COLO829 (cell line): ENCODE measurements around the gene TM4SF18.
"Not testable (repeated sequence)": the region's sequence is repeated elsewhere in the genome, so short reads cannot be mapped to it uniquely, and the experiment has no call there.

ENCODE experiments used
- DNase-seq: peaks from one replicate; pipeline ENCODE4 v3.0.0; 2012; ENCODE audit warnings: low spot score

The TM4SF18 gene, protein sequence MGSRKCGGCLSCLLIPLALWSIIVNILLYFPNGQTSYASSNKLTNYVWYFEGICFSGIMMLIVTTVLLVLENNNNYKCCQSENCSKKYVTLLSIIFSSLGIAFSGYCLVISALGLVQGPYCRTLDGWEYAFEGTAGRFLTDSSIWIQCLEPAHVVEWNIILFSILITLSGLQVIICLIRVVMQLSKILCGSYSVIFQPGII

DNA sequence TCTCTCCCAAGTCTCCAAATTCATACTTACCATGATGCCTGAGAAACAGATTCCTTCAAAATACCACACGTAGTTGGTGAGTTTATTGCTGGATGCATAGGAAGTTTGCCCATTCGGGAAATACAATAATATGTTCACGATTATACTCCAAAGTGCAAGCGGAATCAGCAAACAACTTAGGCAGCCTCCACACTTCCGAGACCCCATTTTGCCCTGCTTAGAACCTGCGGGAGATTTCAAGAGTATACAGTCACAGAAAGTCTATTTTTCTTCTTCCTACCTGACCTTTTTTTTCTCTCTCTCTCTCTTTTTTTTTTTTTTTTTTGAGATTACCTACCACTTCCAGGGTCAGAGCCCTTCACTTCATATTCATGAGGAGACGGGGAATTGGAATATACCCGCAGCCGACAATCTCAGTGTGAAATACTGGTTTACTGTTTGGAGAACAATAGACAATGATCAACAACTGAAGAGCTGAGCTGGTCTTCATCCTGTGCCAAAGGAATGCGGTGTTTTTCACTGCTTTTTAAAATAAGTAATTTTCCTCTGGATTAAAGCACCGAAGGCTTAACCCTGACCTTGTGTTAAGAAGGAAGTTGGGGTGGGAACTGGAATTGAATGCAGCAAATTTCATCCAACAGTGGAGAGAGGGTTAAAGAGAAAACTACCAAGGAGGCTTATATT, at the start of gene TM4SF18:
Gene TM4SF18 (minus strand): TSS at position 461 of the 684 bp plus-strand sequence. CDS start 254 bp downstream, at position 207.
- DNase-seq: peak; percentile 63

DNA sequence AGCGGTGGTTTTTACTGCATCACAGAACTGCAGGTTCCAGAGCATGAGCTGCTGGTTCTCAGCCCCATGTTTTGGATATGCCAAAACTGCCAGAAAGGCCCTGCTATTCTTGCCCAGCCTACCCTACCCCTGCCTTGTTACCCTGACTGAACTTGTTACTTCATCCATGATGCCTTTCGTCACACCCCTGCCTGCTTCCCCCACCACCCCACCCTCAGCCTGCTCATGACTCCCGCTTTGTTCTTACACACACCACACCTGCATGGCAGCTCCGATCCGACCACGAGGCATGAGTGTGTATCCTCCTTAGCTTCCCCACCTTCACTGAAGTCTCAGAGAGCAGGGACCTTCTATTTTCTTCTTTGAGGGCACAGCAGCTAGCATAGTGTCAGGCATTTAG, 49.1 kb upstream of the TM4SF18 start:
- no peak for DNase-seq

DNA sequence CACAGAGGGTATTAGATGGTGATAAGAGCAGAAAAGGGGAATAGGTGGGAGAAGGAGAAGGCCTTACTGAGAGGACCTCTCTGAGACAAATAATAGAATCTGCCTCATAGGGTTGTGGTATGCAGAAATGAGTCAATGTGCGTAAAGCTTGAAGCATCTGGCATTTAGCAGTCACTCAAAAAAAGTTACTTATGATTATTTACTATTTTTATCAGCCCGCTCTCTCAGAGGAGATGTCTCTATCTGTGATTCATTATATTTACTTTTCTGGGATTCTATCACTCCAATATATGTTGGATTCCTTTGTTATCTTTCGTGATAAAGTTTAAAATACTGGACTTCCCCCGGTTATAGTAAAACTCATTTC, 48.6 kb upstream of the TM4SF18 start:
- DNase-seq: no peak

DNA sequence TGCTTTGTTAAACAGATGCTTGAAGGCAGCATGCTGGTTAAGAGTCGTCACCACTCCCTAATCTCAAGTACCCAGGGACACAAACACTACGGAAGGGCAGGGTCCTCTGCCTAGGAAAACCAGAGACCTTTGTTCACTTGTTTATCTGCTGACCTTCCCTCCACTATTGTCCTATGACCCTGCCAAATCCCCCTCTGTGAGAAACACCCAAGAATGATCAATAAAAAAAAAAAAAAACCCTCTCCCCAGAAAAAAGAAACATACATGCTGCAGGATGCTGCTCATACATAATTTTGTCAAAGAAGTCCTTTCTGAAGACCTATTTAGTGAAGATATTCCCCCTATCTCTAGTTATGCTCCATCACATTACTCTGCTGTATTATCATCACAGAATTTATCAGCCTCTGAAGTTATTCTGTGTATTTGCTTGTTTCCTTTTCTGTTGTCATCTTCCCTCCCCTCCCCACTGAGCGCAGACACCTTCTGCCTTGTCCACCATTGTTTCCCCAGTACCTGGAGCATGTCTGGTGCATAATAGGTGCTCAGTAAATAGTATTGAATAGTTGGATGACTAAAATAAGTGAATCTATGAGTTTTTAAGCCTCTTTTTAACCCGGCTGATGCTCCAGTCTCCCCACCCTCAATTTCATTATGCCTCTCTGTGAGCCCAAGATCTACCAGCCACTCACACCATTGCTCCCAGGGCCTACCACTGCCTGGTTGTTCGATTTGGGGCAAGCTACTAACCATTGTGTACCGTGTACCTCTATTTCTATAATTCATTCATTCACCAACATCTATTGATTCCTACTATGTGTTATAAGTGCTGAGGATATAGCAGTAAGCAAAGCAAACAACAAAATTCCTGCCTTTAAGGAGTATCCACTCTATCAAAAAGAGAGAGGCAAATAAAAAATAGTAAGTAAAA, 48.0 kb upstream of the TM4SF18 start:
- DNase-seq: no peak

DNA sequence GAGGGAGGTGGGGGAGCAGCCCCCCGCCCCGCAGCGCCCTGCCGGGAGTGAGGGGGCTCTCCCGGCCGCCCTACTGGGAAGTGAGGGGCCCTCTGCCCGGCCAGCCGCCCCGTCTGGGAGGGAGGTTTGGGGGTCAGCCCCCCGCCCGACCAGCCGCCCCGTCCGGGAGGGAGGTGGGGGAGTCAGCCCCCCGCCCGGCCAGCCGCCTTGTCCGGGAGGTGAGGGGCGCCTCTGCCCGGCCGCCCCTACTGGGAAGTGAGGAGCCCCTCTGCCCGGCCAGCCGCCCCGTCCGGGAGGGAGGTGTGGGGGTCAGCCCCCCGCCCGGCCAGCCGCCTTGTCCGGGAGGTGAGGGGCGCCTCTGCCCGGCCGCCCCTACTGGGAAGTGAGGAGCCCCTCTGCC, 46.8 kb upstream of the TM4SF18 start:
- not testable (repeated sequence) for DNase-seq

GRCh38 chr3:149378478-149379309, 45.3 kb upstream of the TM4SF18 start:
- no peak for DNase-seq

DNA sequence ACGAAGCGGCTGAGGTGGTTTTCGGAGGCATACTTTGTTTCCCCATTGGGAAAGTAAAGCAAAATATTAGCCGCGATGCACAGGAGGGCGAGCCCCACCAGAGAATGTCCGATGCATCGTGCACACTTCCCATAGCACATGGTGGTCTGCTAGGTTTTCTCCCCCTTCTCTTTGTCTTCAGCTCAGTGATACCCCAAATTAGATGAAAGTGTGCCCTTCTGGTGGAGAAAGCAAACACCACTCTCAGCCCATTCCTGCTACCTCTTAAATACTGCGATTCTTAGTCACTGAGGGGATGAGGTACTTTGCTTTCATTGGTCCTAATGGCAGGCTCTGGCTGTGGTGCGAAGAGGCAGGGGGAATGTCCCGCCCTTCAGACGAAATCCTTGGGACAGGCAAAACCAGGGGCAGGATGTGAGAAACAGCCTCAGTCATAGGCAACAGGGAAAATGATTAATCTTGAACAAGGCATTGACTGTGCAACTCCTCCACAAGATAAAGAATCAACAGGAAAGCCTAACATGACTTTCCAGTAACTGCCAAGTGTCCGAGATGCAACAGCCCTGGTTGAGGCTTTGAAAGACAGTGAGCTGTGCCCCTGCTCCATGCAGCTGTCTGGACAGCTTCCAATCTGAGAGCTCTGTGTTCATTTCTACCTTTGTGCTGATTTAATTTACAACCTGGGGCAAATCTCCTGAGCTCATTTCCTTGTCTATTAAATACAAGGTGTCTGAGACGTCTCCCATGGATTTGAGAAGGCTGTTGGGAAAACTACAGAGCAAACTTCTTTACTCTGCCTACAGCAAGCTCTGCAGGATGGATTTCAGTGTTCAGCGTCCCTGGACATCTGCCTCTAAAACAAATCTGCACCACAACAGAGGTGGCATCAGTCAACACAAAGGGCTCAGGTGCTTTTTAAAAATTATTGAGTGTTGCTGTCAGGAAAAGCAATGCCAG, 44.2 kb upstream of the TM4SF18 start, which contains the start of gene TM4SF1:
Gene TM4SF1 (minus strand): TSS at position 242 of the 957 bp plus-strand sequence. CDS start 102 bp downstream, at position 140.
- DNase-seq: peak; percentile 77

DNA sequence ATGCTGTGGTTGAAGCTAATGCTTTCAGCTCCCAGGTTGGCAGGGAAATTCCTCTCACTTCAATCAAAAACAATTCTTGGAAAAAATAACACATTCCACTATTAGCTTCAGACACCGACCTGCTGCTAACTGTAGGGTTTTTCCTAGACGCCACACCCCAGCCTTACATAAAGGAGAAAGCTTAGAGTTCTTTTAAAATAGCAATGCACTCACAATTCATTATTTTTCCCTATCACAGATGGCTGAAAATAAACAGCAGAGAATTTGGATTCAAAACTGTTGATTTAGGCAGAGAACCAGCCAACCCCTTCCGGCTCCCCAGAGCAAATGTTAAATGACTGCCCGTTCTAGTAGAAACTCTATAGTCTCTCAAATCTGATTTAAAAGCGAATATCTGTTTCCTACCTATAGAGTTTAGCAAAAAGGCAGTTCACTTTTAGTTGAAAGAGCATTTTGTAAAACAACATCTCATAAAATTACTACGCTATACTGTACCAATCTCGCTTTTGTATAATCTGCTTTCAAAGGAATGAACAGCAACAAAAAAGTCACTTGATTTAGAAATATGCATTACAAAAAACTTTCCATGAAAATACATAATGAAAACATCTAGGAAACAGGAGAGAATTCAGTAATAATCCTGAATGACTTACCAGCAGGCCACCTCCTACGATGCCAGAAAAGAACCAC, 43.4 kb upstream of the TM4SF18 start:
- DNase-seq: no peak

- no peak for DNase-seq
Measured at GRCh38 chr3:149375501-149376196, 42.2 kb upstream of the TM4SF18 start.

DNA sequence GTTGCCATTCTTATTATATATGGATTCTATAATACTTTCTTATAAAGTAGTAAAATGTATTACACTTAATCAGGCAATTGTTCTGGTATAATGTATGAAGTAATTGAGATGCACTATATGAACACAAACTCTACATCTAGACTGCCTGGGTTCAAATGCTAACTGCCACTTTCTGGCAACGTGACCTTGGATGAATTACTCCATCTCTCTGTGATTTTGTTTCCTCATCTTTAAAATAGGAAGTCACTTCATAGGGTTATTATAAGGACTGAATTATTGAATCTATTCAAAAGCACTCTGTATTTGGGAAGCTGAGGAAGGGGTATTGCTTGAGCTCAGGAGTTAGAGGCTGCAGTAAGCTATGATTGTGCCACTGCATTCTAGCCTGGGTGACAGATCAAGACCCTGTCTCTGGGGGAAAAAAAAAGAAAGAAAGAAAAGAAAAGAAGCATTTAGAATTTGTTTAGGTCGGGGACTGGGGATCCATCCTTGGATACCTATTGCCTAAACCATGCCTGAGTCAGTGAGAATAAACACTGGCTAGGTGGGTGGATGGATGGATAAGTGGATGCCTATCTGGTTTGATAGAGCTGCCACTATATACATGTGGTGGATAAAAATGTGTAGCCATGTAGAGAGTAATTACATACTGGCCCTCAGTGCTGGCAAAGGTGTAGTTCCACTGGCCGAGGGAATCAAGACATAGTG, 41.5 kb upstream of the TM4SF18 start:
- no peak for DNase-seq

- no peak for DNase-seq
Measured at GRCh38 chr3:149374391-149374790, 41.0 kb upstream of the TM4SF18 start.

DNA sequence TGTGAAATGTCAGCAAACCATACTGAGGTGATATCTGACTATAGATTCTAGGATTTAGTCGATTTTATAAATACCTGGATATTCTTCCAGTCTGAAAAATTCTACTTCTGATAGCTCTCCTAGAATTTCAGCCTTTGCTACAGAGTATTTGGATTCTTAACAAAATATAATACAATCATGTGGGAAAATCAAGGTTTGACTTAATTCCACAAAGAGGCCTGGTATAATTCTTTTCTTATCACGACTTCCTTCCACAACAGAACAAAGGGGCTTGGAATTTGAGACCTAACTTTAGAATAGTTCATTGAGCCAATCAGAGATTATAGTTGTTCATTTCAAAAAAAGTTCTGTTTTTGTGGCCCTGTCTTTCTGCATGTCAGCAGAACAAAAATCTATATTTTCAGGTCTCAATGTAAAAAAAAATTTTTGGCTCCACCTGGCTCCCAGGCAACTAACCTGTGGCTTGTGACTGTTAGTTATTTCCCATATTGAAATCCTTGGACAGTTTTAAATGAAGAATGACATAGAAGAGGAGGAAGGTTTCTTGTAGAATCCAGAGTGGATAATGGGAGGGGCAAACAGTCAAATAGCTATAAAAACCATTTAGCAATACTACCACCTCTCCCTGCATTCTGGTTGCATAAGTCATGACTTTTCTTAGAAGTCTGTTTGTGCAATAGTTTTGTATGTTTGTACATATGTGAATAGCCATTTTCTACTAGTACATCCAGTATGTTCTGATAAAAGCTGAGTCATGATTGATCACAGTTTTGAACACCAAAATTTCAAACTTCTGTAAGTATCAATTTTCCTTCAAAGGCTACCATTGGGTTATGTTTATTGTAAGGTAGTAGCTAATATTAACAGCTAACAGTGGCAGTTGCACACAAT, 40.0 kb upstream of the TM4SF18 start:
- DNase-seq: no peak

DNA sequence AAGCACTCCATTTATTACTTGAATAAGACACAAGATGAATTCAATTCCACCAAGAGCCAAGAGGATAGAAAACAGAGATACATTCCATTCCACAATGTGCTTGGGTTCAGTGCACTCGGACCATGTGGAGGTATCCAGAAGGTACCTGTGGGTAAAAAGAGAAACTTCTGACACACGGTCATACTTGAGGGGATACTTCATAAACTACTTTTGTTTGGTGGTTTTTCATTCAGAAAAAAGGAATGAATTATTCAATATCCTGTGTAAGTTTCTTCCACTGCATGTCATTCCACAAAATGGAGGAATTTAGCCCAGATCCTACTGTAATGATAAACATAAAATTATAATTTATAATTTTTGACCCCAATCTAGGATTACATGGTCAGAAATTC, 38.3 kb upstream of the TM4SF18 start:
- DNase-seq: no peak

- DNase-seq: peak; percentile 67
Measured at GRCh38 chr3:149371001-149371722, 37.7 kb upstream of the TM4SF18 start.

DNA sequence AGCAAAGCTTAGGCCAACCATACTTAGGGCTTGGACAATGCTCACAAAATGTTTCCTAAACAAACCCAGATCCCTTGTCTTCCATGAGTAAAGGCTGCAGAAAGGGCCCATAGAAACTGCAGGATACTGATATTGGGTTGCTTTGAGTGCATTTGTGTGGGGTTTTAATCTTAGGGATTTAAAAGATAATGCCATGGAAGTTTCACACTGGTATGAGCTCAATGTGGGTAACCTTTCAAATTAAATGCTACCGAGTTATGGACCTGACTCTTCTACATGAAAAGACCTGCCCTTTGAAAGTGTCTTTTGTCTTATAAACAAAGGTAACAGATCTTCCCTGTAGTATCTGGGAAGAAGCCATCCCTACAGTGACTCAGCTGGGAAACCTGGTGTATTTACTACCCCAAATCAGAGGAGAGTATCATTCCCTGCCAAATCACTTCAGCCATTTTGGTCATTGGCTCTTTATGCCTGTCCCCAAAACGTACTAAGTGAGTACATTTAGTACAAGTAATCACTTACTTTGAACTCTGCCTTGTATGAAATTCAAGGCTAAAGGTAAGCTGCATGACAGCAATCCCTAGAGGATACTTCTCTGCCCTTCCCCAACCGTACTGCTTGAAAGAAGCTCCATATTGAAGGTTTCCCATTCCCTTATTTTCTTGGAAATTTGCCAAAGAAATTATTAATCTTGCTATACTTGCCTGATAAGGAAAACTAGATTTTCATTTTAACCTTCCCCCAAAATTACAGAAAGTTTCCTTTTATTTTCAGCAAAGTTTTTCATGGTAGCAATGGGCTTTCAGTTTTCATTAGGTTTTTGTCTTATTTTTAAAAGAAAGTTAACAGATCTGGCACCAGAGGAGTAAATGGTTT, 36.8 kb upstream of the TM4SF18 start:
- no peak for DNase-seq
